ENCODE measurements around the gene NFIA.
"Not testable (repeated sequence)": the region's sequence is repeated elsewhere in the genome, so short reads cannot be mapped to it uniquely, and the experiment has no call there.

The NFIA gene

GRCh38 chr1:61253912-61254633, 171.7 kb downstream of the NFIA start:
- DNase-seq, result no peak

- DNase-seq, result no peak
Observed at GRCh38 chr1:61254634-61255357, 172.4 kb downstream of the NFIA start.

GRCh38 chr1:61255358-61255703, 173.0 kb downstream of the NFIA start:
- no peak for DNase-seq

DNA sequence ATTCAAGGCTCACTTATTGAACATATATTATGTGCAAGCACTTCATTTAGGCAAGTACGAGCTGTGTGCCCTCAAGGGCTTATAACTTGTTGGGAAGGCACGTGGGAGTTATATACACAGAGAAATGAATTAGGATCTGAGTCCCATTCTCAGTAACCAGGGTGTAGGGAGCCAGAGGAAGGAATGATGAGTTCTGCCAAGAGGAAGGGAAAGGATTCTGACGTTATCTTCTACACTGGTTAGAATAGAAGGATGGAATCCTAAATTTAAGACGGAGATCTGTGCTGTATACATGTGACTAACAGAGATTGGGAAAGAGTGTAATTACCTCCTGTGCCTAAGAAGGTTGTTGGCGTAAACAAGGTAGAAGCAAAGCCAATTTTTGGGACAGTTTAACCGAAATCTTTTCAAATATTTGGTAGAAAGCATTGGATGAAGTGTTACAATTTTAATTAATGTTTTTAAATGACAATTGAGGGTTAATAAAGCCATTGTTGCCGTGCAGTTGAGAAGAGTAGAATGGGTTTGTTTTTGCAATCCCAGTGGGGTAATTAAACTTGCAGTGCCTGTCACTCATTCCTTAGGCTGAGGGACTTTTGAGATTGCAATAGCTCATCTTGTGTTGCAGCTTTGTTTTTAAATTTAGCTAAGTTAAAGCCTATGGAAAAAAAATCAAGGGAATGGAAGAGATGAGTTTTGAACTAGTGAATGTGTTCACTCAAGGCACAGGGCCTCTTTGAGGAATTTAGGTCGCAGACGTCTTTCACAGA, 177.2 kb downstream of the NFIA start:
- DNase-seq, result no peak

DNA sequence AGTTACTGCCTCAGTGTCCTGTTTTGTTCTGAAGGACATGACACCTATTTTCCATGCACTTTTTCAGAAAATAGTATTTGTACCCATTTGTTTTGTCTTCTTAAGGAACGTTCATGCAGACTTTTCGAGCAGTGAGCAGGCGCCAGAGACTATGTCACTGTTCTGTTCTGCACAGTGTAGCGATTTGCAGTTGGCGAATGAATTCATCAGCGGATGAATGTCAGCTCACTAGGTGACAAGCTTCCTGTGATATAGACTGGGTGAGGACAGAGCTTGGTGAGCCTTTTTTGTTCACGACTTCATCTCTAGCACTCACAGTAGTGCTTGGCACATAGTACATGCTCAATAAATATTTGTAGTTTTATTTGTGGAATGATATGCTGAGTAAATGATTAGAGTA, 177.8 kb downstream of the NFIA start:
- DNase-seq, result no peak

DNA sequence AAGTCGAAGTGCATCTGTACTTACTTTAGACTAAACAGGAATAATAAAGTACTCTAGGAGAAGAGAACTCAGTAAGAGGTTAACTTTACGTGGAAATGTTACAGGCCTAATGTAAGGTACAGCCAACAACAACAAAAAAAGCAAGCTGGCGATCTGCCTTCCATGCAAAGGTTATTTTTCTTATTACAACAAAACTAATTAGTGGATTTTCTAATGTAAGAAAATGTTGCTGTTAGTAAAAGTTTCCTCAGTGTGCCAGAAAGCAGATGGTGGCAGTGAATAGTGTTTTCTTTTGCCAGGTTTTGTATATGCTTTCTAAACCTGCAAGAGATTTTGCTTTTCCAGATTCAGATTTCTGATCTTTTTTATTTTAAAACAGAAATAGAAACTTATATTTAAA, 179.2 kb downstream of the NFIA start:
- DNase-seq, result no peak

DNA sequence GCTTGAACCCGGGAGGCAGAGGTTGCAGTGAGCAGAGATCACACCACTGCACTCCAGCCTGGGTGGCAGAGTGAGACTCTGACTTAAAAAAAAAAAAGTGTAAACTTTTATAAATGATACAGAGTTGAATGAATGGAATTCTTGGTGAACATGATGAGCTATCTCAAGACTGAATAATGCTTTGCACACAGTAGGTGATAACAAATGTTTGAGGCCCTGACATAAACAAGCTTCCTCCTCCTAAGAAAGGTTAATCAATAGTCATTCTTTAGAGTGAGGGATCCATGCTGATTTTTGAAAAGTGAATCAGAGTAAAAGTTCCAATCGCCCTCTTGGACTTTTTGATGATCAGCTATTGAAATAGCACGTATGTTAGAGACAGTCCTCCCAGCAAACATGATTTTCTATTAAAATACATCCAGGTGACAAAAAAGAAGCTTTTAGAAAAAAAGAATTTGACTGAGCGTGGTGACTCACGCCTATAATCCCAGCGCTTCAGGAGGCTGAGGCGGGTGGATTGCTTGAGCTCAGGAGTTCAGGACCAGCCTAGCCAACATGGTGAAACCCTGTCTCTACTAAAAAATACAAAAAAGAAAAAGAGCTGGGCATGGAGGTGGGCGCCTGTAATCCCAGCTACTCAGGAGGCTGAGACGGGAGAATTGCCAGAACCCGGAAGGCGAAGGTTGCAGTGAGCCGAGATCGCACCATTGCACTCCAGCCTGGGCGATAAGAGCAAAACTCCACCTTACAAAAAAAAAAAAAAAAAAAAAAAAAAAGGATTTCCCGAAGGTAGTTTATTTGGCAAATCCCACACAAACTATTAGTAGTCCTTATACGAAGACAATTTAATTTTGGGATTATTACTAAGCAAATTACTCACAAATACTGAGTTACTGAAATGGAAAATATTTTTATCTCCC, 181.8 kb downstream of the NFIA start:
- no peak for DNase-seq

DNA sequence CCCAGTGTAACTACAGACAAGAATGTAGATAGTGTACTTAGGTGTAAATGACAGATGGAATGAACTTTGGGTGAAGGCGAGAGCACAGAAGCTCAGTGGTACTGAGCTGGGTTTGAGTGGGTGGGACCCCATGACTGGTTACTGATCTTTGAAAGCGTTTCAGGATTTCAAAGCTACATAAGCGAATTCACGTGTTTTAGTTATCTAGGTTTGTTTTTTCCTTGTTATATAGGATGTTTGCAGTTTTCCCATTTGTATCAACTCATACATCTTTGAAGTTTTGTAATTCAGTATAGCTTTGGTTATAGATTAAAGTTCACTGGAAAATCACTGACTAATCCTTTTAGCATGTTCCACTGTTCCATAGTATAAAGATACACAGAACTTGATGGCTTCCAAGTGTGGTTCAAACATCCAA, 182.5 kb downstream of the NFIA start:
- no peak for DNase-seq

DNA sequence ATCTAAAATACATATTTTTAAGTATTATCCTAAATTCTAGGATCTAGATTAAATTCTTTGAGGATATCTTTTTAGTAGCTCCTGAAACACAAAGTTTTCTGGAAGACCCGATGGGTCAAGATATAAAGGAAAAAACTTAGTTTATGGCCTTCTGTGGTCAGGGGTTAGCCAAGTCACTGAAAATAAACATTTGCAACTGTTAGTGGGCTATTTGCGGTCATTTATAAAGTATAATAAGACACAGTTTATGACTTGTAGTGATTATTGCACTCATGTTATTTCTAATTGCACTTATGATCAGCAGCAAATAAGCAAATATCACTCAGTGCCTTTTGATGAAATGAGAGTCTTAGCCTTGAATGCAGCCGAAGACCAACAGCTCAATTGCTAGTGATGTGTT, 183.3 kb downstream of the NFIA start:
- DNase-seq, result no peak

GRCh38 chr1:61266738-61267137, 184.4 kb downstream of the NFIA start:
- no peak for DNase-seq

GRCh38 chr1:61268546-61269240, 186.3 kb downstream of the NFIA start:
- DNase-seq, result peak; percentile 65 to 83

DNA sequence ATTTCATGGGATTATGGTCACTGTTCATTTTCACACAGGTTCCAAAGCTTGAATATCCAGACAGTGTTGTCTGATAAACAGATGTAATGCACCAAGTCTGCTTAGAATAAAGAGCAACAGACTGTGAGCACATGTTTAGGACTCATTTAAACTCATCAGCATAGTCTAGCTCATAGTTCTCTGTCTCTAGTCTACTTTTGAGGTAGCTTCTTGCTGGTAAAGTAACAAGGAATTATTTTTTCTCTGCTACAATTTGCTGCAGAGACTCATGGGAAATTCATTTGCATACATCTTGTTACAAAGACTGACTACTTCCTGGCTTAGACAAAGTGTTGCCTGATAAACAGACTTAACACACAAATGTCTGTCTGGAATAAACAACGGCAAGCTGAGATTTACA, 187.2 kb downstream of the NFIA start:
- no peak for DNase-seq

DNA sequence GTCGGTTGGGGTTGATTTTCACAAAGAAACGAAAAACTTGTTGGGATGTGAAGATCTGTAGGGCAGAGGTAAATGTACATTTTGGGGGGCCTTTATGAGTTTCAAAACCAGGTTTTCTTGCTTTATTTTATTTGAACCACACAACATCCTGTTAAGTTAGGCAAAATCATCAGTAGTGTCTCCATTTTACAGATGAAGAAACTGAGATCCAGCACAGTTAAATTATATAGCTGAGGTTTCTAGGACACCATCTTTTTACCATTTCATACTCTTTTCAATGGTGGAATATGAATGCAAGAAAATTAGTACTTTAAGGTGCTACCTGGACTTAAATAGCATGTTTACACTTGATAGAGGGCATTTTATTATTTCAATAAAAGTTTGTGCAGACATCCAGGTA, 187.7 kb downstream of the NFIA start:
- no peak for DNase-seq

DNA sequence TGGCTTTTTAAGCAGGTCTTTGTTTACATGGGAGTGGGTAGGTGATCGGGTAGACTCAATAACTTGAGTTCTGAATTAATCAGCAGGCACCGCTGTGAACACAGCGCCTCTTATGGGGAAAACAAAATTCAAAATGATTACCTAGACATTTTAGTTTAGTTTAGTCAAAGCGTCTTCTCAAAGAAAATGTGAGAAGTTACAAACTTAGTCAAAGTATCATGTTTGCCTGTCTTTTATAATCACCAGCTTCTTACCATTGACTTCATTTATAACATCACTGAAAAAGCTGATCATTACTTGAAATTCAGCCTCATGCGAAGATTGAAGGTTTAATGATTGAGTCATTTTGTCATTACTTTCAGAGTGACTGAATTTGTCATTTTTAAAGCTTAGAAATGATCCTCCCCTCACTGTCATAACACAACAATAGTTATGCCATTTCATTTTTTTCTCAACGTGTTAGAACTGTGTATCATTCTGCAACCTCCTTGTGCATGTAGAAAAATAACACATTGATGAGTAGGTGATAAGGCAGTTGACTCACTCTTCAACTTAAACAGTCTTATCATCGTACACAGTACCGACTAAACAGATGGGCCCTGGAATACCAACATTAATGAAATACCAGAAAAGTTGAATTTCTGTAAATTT, 188.5 kb downstream of the NFIA start:
- no peak for DNase-seq

DNA sequence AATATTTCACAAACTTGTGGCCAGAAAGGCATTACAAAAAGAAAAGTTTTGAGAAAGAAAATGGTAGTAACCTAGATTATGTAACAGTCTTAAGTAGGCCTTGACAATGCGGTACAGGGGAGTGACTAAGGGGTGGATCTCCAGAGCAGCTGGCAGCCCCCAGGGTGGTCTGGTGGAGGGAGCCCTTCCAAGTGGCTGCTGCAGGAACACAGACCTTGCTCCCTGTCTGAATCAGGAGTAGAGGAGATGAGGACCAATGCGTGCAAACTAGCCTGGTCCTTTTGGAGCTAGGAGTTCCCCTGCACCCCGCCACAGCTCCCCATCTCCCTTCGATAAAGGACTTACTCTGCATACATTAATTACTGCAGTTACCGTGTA, 189.0 kb downstream of the NFIA start:
- no peak for DNase-seq

DNA sequence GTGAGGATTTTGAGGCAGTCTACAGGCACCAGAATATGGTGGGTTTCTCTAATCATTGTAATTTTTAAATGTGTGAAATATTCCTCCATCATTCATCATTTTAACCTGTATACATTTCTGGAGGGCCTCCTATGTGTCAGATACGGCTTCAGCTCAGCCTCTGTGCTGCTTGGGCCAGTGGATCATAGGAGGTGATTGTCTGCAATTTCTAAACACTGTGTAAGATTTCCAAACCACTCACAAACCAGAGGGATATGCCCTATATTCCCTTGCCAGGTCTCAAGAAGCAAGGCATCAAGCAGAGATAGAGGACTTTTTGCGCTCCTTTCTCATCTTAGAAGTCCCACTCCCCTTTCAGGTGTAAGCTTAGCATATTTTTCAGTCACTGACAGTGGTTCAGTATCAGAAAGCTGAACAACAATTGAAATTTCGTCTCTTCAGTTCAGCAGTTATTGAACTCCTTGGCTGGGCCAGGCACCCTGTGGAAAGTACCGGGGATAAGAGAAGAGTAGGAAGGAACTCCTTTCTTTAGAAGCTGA, 190.9 kb downstream of the NFIA start:
- peak in 1 of 2 donors; percentile 27 for DNase-seq

- DNase-seq, result no peak
Observed at GRCh38 chr1:61273861-61274260, 191.5 kb downstream of the NFIA start.

DNA sequence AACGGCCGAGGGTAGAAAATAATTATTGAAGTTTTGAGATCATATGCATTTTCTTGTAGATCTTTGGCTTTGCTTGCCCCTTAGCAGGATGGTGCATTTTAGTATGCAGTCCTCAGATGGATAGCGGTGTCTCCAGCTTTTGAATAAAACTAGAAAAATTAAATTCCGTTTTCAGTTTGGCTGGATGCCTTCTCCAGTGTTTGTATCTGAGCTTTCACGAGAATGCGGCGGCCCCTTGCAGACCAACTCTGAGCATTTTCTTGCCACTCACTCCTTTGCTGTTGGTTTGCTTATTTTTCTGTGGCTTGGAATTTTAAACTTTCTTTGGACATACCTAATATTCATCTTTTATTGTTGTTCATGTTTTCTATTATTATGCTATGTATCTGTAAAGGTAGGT, 192.6 kb downstream of the NFIA start:
- DNase-seq, result no peak

DNA sequence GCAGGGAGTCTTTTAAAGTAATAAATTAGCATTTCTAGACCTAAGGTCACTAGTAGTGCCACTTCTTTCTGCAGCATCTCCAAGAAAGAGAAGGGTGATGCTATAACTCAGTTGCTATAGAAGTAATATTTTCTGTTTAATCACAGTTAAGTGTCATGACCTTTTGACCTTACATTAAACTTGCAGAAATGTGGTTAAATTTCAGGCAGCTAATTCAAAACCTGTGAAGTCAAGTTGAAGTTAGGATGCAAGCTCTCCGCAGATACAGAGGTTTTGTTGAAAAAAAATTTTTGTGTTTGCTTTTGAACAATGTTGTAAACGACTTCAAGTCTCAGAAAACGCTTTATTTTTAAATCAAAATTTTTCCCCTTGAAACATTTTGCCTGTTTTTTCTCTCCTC, 193.9 kb downstream of the NFIA start:
- no peak for DNase-seq

- DNase-seq, result no peak
Observed at GRCh38 chr1:61277121-61277690, 194.8 kb downstream of the NFIA start.

DNA sequence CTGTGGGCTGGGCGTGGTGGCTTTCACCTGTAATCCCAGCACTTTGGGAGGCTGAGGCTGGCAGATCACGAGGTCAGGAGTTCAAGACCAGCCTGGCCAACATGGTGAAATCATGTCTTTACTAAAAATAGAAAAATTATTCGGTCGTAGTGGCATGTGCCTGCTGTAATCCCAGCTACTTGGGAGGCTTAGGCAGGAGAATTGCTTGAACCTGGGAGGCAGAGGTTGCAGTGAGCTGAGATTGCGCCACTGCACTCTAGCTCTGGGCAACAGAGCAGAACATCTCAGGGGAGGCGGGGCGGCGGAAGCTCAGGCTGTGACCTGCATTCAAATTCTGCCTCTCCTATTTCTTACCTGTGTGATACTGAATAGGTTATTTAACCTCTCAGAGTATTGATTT, 196.1 kb downstream of the NFIA start:
- DNase-seq, result not testable (repeated sequence)
